ENCODE data around the gene CD80.

Gene CD80

GRCh38 chr3:119542168-119542767 lies 17.1 kb downstream of the CD80 start:
- DNase-seq = no peak

GRCh38 chr3:119541547-119541946 lies 17.9 kb downstream of the CD80 start:
- no peak for DNase-seq

- DNase-seq = no peak
Measured at GRCh38 chr3:119538772-119539171, 20.6 kb downstream of the CD80 start.

GRCh38 chr3:119536757-119537156 lies 22.7 kb downstream of the CD80 start:
- no peak for DNase-seq

GRCh38 chr3:119534296-119534695 lies 25.1 kb downstream of the CD80 start:
- no peak for DNase-seq

- DNase-seq = no peak
Measured at GRCh38 chr3:119531151-119531550, 28.3 kb downstream of the CD80 start.

- no peak for DNase-seq
Measured at GRCh38 chr3:119530456-119530855, 29.0 kb downstream of the CD80 start.

- no peak for DNase-seq
Measured at GRCh38 chr3:119529883-119530282, 29.5 kb downstream of the CD80 start.

- DNase-seq = no peak
Measured at GRCh38 chr3:119527714-119528113, 31.7 kb downstream of the CD80 start.

- DNase-seq = no peak
Measured at GRCh38 chr3:119524931-119525662, 34.3 kb downstream of the CD80 start.

- DNase-seq = no peak
Measured at GRCh38 chr3:119518026-119518425, 41.4 kb downstream of the CD80 start.

GRCh38 chr3:119517112-119517511 lies 42.3 kb downstream of the CD80 start:
- DNase-seq = no peak

- no peak for DNase-seq
Measured at GRCh38 chr3:119514637-119515036, 44.8 kb downstream of the CD80 start.

GRCh38 chr3:119510690-119511089 lies 48.7 kb downstream of the CD80 start:
- DNase-seq = no peak

- DNase-seq = no peak
Measured at GRCh38 chr3:119508172-119508845, 51.1 kb downstream of the CD80 start.

GRCh38 chr3:119507404-119507803 lies 52.0 kb downstream of the CD80 start:
- DNase-seq = no peak

- DNase-seq = no peak
Measured at GRCh38 chr3:119506631-119507030, 52.8 kb downstream of the CD80 start.

GRCh38 chr3:119500901-119501300 lies 58.5 kb downstream of the CD80 start:
- no peak for DNase-seq

- DNase-seq = no peak
Measured at GRCh38 chr3:119500265-119500664, 59.1 kb downstream of the CD80 start.

- peak; percentile 88 for DNase-seq
Measured at GRCh38 chr3:119498186-119499011, 61.0 kb downstream of the CD80 start, which contains the start of gene TIMMDC1. Gene TIMMDC1 (plus strand): TSS chr3:119498547. CDS start chr3:119498734, 187 bp downstream.

- DNase-seq = no peak
Measured at GRCh38 chr3:119497820-119498185, 61.6 kb downstream of the CD80 start.

- DNase-seq = no peak
Measured at GRCh38 chr3:119494597-119494996, 64.8 kb downstream of the CD80 start.

- no peak for DNase-seq
Measured at GRCh38 chr3:119492810-119493209, 66.6 kb downstream of the CD80 start.

Measured in NCI-H226 (cell line).